ENCODE results near the gene SOX11. TPM values are rescaled to one million over a fixed set of nuclear protein-coding genes. Genes with fewer than 3 reads are reported as not detected.

SOX11 gene
- total RNA-seq, 1 donor from 2014 or later = 19.2 TPM

DNA sequence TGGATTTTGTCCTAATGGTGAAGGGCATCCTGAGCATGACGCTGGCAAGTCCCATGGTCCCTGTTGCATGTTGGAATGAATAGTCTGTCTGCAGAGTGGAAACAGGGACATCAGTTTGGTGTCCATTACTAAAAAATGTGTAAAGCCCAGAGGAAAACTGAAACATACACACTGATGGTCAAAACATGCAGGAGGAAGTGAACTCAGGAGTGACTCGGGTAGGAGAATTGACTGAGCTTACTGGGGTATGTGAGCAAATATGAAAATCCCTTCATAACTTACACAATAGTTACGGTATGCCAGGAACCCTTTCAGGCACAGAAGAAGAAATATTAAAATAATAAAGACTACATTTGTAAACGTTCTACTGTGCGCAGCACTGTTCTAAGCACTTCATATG is 5.6 kb upstream of the SOX11 start:
- no peak overlapping the region for H2AFZ ChIP-seq (ENCODE audit: low read depth, low read length)
- no peaks in the 10 kb centered on the region for H3K79me2 ChIP-seq (ENCODE audit: insufficient read depth, low read length)
- no peak for FAIRE-seq
- Mint-ChIP-seq H3K4me1 (ENCODE audit: low read depth, unreplicated experiment) (peaks cover 6% of the 10 kb centered on the region), H3K36me3 (ENCODE audit: low read depth, unreplicated experiment) (no peaks in the 10 kb centered on the region), H3K27me3 (ENCODE audit: low read depth, unreplicated experiment) (peaks cover 4% of the 10 kb centered on the region), H3K4me3 (ENCODE audit: unreplicated experiment) (no peak overlapping the region), H3K27ac (ENCODE audit: unreplicated experiment) (no peak overlapping the region), H3K9me3 (ENCODE audit: unreplicated experiment) (peaks cover 5% of the 10 kb centered on the region)
- H3K9ac ChIP-seq (ENCODE audit: low read length) = no peak overlapping the region
- H3K4me3 ChIP-seq (ENCODE audit: insufficient read depth, low read depth, low read length) = no peak overlapping the region
- no peaks in the 10 kb centered on the region for H3K9me3 ChIP-seq (ENCODE audit: insufficient read depth, low read depth, low read length)
- no peak overlapping the region for H3K27ac ChIP-seq (ENCODE audit: low read depth, low read length)
- DNase-seq (ENCODE audit: low read depth) = no peak
- H3K4me1 ChIP-seq (ENCODE audit: insufficient read depth, low read length) = no peaks in the 10 kb centered on the region
- H3K36me3 ChIP-seq (ENCODE audit: insufficient read depth, low read length) = no peaks in the 10 kb centered on the region
- TF ChIP-seq, protein P1, sequence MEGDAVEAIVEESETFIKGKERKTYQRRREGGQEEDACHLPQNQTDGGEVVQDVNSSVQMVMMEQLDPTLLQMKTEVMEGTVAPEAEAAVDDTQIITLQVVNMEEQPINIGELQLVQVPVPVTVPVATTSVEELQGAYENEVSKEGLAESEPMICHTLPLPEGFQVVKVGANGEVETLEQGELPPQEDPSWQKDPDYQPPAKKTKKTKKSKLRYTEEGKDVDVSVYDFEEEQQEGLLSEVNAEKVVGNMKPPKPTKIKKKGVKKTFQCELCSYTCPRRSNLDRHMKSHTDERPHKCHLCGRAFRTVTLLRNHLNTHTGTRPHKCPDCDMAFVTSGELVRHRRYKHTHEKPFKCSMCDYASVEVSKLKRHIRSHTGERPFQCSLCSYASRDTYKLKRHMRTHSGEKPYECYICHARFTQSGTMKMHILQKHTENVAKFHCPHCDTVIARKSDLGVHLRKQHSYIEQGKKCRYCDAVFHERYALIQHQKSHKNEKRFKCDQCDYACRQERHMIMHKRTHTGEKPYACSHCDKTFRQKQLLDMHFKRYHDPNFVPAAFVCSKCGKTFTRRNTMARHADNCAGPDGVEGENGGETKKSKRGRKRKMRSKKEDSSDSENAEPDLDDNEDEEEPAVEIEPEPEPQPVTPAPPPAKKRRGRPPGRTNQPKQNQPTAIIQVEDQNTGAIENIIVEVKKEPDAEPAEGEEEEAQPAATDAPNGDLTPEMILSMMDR (IDR thresholded peaks at IDR 0.05; ENCODE audit: insufficient read depth, low read depth, low read length) = no peak
- TF ChIP-seq EZH2 (IDR thresholded peaks at IDR 0.05; ENCODE audit: insufficient read depth, low read length) = no peak
- no peak overlapping the region for H3K4me2 ChIP-seq (ENCODE audit: low read length)
- no peaks in the 10 kb centered on the region for H4K20me1 ChIP-seq (ENCODE audit: insufficient read depth, low read length)
- H3K27me3 ChIP-seq (ENCODE audit: insufficient read depth, low read length) = no peaks in the 10 kb centered on the region

DNA sequence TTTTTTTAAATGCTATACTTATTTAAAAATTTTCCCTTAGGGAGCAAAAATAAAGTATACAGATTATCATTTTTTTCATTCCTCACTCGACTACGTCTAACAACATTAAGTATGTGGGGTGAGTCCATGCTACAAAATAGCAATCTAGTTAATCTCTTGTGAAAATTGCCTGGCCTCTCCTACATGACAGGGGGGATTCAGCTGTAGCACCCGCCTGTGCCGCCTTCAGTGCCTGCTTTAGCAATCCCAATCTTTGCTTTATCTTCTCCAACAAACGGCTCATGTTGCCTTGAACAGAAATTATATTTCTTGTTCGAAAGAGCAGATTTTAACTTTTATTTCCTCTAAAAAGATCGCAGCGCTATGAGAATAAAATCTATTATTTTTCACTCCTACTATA is 2.4 kb upstream of the SOX11 start:
- peak overlapping the region; percentile 98 for H3K4me2 ChIP-seq (ENCODE audit: low read length)
- H4K20me1 ChIP-seq (ENCODE audit: insufficient read depth, low read length) = peaks cover 21% of the 10 kb centered on the region
- no peaks in the 10 kb centered on the region for H3K4me1 ChIP-seq (ENCODE audit: insufficient read depth, low read length)
- H3K27ac ChIP-seq (ENCODE audit: low read depth, low read length) = peak overlapping the region; percentile 90
- peak overlapping the region; percentile 98 for H3K4me3 ChIP-seq (ENCODE audit: insufficient read depth, low read depth, low read length)
- H3K79me2 ChIP-seq (ENCODE audit: insufficient read depth, low read length) = peaks cover 23% of the 10 kb centered on the region
- H3K4me1 Mint-ChIP-seq (ENCODE audit: low read depth, unreplicated experiment) = peaks cover 6% of the 10 kb centered on the region
- H3K36me3 Mint-ChIP-seq (ENCODE audit: low read depth, unreplicated experiment) = no peaks in the 10 kb centered on the region
- no peak overlapping the region for H2AFZ ChIP-seq (ENCODE audit: low read depth, low read length)
- H3K36me3 ChIP-seq (ENCODE audit: insufficient read depth, low read length) = no peaks in the 10 kb centered on the region
- no peak for DNase-seq (ENCODE audit: low read depth)
- no peak overlapping the region for H3K27ac Mint-ChIP-seq (ENCODE audit: unreplicated experiment)
- no peaks in the 10 kb centered on the region for H3K27me3 ChIP-seq (ENCODE audit: insufficient read depth, low read length)
- no peaks in the 10 kb centered on the region for H3K9me3 ChIP-seq (ENCODE audit: insufficient read depth, low read depth, low read length)
- TF ChIP-seq EZH2 (IDR thresholded peaks at IDR 0.05; ENCODE audit: insufficient read depth, low read length) = no peak
- TF ChIP-seq, protein P1 (IDR thresholded peaks at IDR 0.05; ENCODE audit: insufficient read depth, low read depth, low read length) = no peak
- H3K27me3 Mint-ChIP-seq (ENCODE audit: low read depth, unreplicated experiment) = peaks cover 10% of the 10 kb centered on the region
- H3K4me3 Mint-ChIP-seq (ENCODE audit: unreplicated experiment) = peak overlapping the region; percentile 92
- peaks cover 2% of the 10 kb centered on the region for H3K9me3 Mint-ChIP-seq (ENCODE audit: unreplicated experiment)
- peak overlapping the region; percentile 96 for H3K9ac ChIP-seq (ENCODE audit: low read length)
- FAIRE-seq = no peak

DNA sequence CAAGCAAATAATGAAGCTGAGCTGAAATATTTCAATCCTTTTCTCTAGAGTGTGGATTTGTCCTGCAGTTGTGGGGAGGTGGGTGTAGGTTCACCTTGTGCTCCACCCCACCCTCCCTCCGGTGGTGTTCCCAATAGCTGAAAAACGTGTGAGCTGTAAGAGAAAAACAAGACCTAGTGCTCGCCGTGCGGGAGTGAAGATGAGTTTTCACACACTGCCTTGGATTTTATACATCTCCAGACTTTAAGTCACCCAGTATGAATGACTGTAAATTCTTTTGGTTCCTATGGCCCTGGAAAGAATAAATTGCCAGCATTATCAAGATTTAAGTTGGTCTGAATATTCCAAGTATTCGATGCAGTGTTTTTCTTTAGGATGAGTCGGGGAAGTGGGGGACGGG is 1.9 kb upstream of the SOX11 start:
- Mint-ChIP-seq H3K27me3 (ENCODE audit: low read depth, unreplicated experiment) (peaks cover 6% of the 10 kb centered on the region), H3K36me3 (ENCODE audit: low read depth, unreplicated experiment) (no peaks in the 10 kb centered on the region), H3K4me3 (ENCODE audit: unreplicated experiment) (peak overlapping the region; percentile 92), H3K4me1 (ENCODE audit: low read depth, unreplicated experiment) (peaks cover 7% of the 10 kb centered on the region), H3K9me3 (ENCODE audit: unreplicated experiment) (peaks cover 2% of the 10 kb centered on the region), H3K27ac (ENCODE audit: unreplicated experiment) (peak overlapping the region; percentile 79)
- FAIRE-seq (peak; percentile 20), DNase-seq (ENCODE audit: low read depth) (peak; percentile 34)
- TF ChIP-seq, protein P1 (IDR thresholded peaks at IDR 0.05; ENCODE audit: insufficient read depth, low read depth, low read length) = no peak
- no peak for TF ChIP-seq EZH2 (IDR thresholded peaks at IDR 0.05; ENCODE audit: insufficient read depth, low read length)
- Histone ChIP-seq H3K4me2 (ENCODE audit: low read length) (peak overlapping the region; percentile 98), H3K9ac (ENCODE audit: low read length) (peak overlapping the region; percentile 96), H4K20me1 (ENCODE audit: insufficient read depth, low read length) (peaks cover 26% of the 10 kb centered on the region), H3K4me1 (ENCODE audit: insufficient read depth, low read length) (no peaks in the 10 kb centered on the region), H2AFZ (ENCODE audit: low read depth, low read length) (peak overlapping the region; percentile 79), H3K36me3 (ENCODE audit: insufficient read depth, low read length) (no peaks in the 10 kb centered on the region), H3K9me3 (ENCODE audit: insufficient read depth, low read depth, low read length) (no peaks in the 10 kb centered on the region), H3K27ac (ENCODE audit: low read depth, low read length) (peak overlapping the region; percentile 90), H3K4me3 (ENCODE audit: insufficient read depth, low read depth, low read length) (peak overlapping the region; percentile 98), H3K79me2 (ENCODE audit: insufficient read depth, low read length) (peaks cover 28% of the 10 kb centered on the region), H3K27me3 (ENCODE audit: insufficient read depth, low read length) (no peaks in the 10 kb centered on the region)
